GM12801 (cell line): ENCODE data around the gene ADAMTS8.

ENCODE experiments used
- TF ChIP-seq, protein P1 (sequence below): IDR thresholded peaks from one replicate; pipeline ENCODE4 v1.5.1; 2011; ENCODE audit warnings: control low read depth; ENCODE audit not compliant: insufficient read length; ENCODE audit errors: extremely low read depth

The ADAMTS8 gene

DNA sequence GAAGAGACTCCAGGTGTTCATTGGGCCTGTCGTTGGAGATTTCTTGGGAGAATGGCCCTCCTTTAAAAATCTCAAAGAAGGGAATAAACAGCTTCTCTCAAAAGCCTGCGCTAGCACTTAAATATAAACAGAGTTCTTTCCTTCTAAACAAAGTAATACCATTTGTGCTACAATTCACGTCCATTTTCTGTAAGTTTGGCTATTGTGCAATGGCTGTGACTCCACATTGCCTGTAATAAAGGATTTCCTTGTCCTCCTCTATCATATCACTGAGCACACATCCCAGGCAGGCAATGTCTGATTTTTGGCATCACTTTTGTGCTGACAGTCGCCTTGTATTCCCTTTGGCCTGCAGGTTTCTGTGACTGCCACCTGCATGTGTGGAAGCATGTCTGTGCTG, 4.9 kb upstream of the ADAMTS8 start:
- TF ChIP-seq, protein P1, sequence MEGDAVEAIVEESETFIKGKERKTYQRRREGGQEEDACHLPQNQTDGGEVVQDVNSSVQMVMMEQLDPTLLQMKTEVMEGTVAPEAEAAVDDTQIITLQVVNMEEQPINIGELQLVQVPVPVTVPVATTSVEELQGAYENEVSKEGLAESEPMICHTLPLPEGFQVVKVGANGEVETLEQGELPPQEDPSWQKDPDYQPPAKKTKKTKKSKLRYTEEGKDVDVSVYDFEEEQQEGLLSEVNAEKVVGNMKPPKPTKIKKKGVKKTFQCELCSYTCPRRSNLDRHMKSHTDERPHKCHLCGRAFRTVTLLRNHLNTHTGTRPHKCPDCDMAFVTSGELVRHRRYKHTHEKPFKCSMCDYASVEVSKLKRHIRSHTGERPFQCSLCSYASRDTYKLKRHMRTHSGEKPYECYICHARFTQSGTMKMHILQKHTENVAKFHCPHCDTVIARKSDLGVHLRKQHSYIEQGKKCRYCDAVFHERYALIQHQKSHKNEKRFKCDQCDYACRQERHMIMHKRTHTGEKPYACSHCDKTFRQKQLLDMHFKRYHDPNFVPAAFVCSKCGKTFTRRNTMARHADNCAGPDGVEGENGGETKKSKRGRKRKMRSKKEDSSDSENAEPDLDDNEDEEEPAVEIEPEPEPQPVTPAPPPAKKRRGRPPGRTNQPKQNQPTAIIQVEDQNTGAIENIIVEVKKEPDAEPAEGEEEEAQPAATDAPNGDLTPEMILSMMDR = no peak

DNA sequence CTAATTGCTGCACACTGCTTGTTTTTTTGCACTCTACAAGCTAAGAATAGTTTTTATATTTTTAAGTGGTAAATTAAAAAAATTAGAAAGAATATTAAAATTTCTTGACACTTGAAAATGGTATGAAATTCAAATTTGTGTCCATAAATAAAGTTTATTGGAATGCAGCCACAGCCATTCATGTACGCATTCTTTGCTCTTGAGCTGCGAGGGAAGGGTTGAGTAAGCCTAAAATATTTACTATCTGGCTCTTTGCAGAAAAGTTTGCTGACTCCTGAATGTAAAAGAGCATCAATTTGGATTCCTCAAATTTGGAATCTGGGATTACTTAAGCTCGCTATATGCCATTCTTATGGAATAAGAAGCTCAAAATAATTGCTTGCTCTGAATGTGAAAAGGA, 3.4 kb upstream of the ADAMTS8 start:
- TF ChIP-seq, protein P1 = no peak

DNA sequence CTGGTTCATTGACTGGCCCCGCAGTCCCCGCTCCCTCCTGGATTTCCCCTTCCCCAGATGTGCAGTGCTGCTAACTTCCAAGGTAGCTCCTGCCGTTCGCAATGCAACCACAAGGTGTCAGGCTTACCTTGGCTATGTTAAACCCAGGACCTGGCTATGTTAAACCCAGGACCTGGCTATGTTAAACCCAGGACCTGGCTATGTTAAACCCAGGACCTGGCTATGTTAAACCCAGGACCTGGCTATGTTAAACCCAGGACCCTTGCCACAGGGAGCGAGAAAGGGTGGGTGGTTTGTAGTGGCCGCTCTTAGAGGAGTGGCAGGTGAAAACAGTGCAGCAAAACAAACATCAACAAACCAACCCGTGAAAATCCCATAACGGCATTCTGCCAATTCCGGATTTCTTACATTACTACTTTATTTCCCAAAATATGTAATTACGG, 2.9 kb upstream of the ADAMTS8 start:
- TF ChIP-seq, protein P1 = no peak

DNA sequence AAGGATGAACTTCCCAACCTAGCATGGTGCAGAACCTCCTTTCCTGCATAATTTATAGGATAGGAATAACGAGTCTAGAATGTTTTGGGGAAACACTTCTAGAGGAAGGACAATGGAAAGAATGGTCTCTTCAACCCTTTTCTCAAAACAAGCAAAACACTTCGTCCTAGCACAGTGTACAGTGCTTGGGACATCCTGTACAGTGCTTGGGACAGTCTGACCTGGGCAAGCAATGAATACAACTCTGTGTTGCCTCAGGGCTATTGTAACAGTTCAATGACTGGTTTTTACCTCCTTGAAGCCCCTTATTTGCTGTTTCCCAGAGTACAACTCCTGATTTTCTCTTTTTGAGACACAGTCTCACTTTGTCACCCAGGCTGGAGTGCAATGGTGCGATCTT, 1.6 kb upstream of the ADAMTS8 start:
- TF ChIP-seq, protein P1 = no peak

DNA sequence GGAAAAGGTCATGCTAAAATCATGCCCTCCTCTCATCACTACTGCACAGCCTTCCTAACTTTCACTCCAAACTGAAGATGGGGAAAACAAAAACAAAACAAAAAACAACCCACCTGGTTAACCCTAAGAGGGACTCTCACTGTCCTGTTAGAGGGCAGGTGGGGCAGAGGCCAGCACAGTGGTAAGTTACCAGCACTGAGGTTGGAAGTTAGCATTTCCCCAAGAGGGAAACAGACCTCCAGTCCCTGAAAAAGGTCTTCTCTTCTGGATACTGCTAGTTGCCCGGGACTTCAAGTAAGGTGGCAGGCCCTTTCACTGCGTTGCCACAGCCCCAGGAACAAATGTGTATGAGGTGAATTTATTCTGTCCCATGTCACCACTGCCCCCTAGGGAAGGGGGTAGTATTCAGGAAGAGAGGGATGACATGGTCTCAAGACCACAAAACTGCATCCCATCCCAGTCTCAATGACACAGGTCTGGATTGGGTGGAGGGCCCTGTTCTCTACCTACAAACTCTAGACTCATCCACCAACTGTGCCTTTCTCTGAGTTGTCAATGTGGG, 792 bp upstream of the ADAMTS8 start:
- TF ChIP-seq, protein P1 = no peak

DNA sequence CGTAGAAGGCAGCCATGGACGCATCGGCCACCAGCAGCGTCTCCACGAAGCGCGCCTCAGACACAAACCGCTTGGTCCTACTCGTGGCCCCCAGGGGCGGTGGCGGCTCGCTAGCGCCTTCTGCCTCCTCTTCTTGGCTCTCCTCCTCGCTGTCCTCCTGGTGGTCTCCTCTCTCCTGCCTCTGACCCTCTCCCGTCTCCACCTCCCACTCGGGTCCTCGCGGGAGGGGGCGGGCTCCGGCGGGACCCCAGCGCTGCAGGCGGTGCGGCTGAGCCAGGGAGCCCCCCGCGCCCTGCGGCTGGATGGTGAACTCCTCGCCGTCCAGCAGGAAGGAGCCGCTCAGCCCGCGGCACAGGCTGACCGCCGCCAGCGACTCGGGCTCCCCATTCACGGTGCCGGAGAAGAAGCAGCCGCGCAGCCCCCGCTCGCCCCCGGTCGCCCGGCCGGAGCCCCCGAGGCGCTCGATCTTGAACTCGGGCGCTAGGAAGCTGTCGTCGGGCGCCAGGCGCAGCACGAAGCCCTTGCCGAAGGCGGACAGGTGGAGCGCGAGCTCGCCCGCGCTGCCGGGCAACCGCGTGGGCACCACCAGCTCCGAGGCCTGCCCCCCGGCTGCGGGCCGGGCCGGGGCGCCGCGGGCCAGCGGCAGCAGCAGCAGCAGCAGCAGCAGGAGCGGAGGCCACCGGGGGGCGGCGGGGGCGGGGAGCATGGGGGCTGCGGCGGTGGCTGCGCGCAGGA, 661 bp downstream of the ADAMTS8 start:
- TF ChIP-seq, protein P1 = no peak

DNA sequence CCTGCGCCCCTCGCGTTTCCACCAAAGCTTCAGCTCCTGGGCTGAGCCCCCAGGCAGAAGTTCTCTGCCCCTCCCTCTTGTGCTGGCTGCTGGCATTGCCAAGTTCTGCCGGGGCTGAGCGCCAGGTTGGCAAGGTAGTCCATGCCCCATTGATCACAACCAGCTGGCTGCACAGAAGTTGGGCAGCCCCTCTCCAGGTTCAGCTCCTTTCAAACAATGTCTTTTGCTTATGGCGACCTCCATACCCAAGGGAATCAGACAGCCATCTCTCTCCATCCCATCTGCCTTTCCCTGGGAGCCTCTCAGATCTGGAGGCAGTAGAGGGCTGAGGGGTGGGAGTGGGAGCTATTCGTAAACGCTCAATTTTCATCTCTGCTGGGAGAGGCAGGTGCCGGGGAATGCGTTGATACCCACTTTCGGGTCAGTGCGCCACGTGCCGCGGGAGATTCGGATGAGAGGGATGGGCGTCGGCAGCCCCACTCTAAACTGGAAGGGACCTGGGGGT, 1.5 kb downstream of the ADAMTS8 start:
- TF ChIP-seq, protein P1 = no peak
